ENCODE data around the gene EHMT2.

GRCh38 chr6:31897612-31898382 is at the start of gene EHMT2:
- TF ChIP-seq CTCF (optimal IDR thresholded peaks at IDR 0.05 in 1 of 3, IDR thresholded peaks at IDR 0.05 in 1 of 3, conservative IDR thresholded peaks at IDR 0.05 in 1 of 3; ENCODE audit: extremely low read depth in 1 of 3, insufficient read depth in 2 of 3, low read length in 3 of 3) (no peak), EZH2 (IDR thresholded peaks at IDR 0.05; ENCODE audit: low read length) (no peak)
